Liver (tissue), 9 donors: ENCODE data around the gene ARHGAP32. TPM values are rescaled to one million over a fixed set of nuclear protein-coding genes. Genes with fewer than 3 reads are reported as not detected.

Source experiments
- DNase-seq: peaks from one replicate; pipeline ENCODE4 v3.0.0-alpha.2; 2017; ENCODE audit warnings: low spot score
- H3K27ac ChIP-seq, 2 donors: one replicate each; pipeline ENCODE4 v1.7.0; 2013; ENCODE audit warnings: inconsistent platforms in 2 of 2, low read length in 2 of 2, control low read depth in 1 of 2, low read depth in 1 of 2, mild to moderate bottlenecking in 1 of 2
- H3K27me3 ChIP-seq, 4 donors: one replicate each; pipeline versions ENCODE4 v1.6.1 to v1.7.0; 2013; ENCODE audit warnings: low read length in 3 of 4, inconsistent platforms in 1 of 4, mild to moderate bottlenecking in 1 of 4, moderate library complexity in 1 of 4; ENCODE audit not compliant: control insufficient read depth in 4 of 4, insufficient read depth in 4 of 4
- H3K36me3 ChIP-seq, 4 donors: one replicate each; pipeline versions ENCODE4 v1.6.1 to v1.7.0; 2013; ENCODE audit warnings: low read length in 3 of 4, mild to moderate bottlenecking in 3 of 4, low read depth in 1 of 4, moderate library complexity in 1 of 4; ENCODE audit not compliant: control insufficient read depth in 4 of 4, insufficient read depth in 3 of 4
- H3K4me1 ChIP-seq, 4 donors: one replicate each; pipeline versions ENCODE4 v1.6.1 to v1.7.0; 2013; ENCODE audit warnings: low read length in 3 of 4, mild to moderate bottlenecking in 3 of 4, moderate library complexity in 1 of 4; ENCODE audit not compliant: control insufficient read depth in 4 of 4, insufficient read depth in 4 of 4
- H3K4me3 ChIP-seq, 3 donors: one replicate each; pipeline versions ENCODE4 v1.6.1 to v1.7.0; 2013; ENCODE audit warnings: low read length in 3 of 3, control low read depth in 1 of 3, low read depth in 1 of 3, mild to moderate bottlenecking in 1 of 3
- H3K9ac ChIP-seq, 2 donors: one replicate each; pipeline ENCODE4 v1.7.0; 2013; ENCODE audit warnings: low read length in 2 of 2, mild to moderate bottlenecking in 2 of 2, moderate library complexity in 2 of 2, control low read depth in 1 of 2, low read depth in 1 of 2
- H3K9me3 ChIP-seq, 4 donors: one replicate each; pipeline versions ENCODE4 v1.6.1 to v1.7.0; 2013; ENCODE audit warnings: low read length in 3 of 4; ENCODE audit not compliant: control insufficient read depth in 4 of 4
- ATF3 ChIP-seq: IDR thresholded peaks from 2 replicates; pipeline ENCODE4 v1.6.1; 2016; ENCODE audit warnings: antibody characterized with exemption
- CTCF ChIP-seq: fragments of 150-350 bp; IDR thresholded peaks from 2 replicates; pipeline ENCODE4 v1.5.1; 2017; ENCODE audit warnings: improper control_type of control experiment, low read depth, low read length; ENCODE audit not compliant: missing input control
- EGR1 ChIP-seq, 2 donors: IDR thresholded peaks; 2 replicates each; pipeline ENCODE4 v1.6.1; 2016 to 2018; ENCODE audit warnings: antibody characterized with exemption in 2 of 2, low read depth in 2 of 2
- FOXA1 ChIP-seq: IDR thresholded peaks from 2 replicates; pipeline ENCODE4 v1.6.1; 2016; ENCODE audit warnings: antibody characterized with exemption
- FOXA2 ChIP-seq: IDR thresholded peaks from 2 replicates; pipeline ENCODE4 v1.6.1; 2016; ENCODE audit warnings: antibody characterized with exemption
- GABPA ChIP-seq, 2 donors: IDR thresholded peaks in 1 of 2; conservative IDR thresholded peaks in 1 of 2; 2 replicates each; pipeline ENCODE4 v1.6.1; 2016; ENCODE audit warnings: antibody characterized with exemption in 2 of 2, mild to moderate bottlenecking in 1 of 2, moderate library complexity in 1 of 2
- HNF4G ChIP-seq: IDR thresholded peaks from 2 replicates; pipeline ENCODE4 v1.6.1; 2016; ENCODE audit warnings: antibody characterized with exemption
- MAX ChIP-seq: IDR thresholded peaks from 2 replicates; pipeline ENCODE4 v1.6.1; 2016; ENCODE audit warnings: antibody characterized with exemption
- NR2F2 ChIP-seq: IDR thresholded peaks from 2 replicates; pipeline ENCODE4 v1.6.1; 2016; ENCODE audit warnings: antibody characterized with exemption
- RAD21 ChIP-seq, 2 donors: IDR thresholded peaks; 2 replicates each; pipeline ENCODE4 v1.6.1; 2016; ENCODE audit warnings: antibody characterized with exemption in 2 of 2, mild to moderate bottlenecking in 2 of 2
- REST ChIP-seq: IDR thresholded peaks from 2 replicates; pipeline ENCODE4 v1.6.1; 2016; ENCODE audit warnings: antibody characterized with exemption, mild to moderate bottlenecking
- RXRA ChIP-seq, 2 donors: IDR thresholded peaks; 2 replicates each; pipeline ENCODE4 v1.6.1; 2017 to 2018; ENCODE audit warnings: antibody characterized with exemption in 2 of 2, mild to moderate bottlenecking in 1 of 2
- SP1 ChIP-seq: IDR thresholded peaks from 2 replicates; pipeline ENCODE4 v1.6.1; 2018; ENCODE audit warnings: antibody characterized with exemption, mild to moderate bottlenecking
- TAF1 ChIP-seq: conservative IDR thresholded peaks from 2 replicates; pipeline ENCODE4 v1.6.1; 2016; ENCODE audit warnings: antibody characterized with exemption, mild to moderate bottlenecking
- YY1 ChIP-seq: IDR thresholded peaks from 2 replicates; pipeline ENCODE4 v1.6.1; 2016; ENCODE audit warnings: antibody characterized with exemption, mild to moderate bottlenecking
- ZBTB33 ChIP-seq: IDR thresholded peaks from 2 replicates; pipeline ENCODE4 v1.6.1; 2016; ENCODE audit warnings: antibody characterized with exemption
- whole genome bisulfite sequencing: extraction: QIAGEN DNeasy Blood & Tissue Kit; methylation state at CpG from one replicate; pipeline ENCODE4 v1.1.7; 2013; 5-methylcytosine and 5-hydroxymethylcytosine counted together
- polyA plus RNA-seq, 2 donors: library from polyadenylated mRNA; stranded (reverse) in 1 of 2; unstranded in 1 of 2; fragments of 200-250 nt in 1 of 2; fragments of >200 nt in 1 of 2; fragmentation: Nextera tagmentation in 1 of 2; extraction: Ambion mirVana in 1 of 2; gene quantifications; one replicate each; pipeline versions ENCODE4 v1.2.1 to v1.2.3, GENCODE V29; 2013 to 2015
- total RNA-seq, 2 donors: library from RNA; depleted of rRNA; stranded (reverse); fragments of >200 nt; gene quantifications; one replicate each; pipeline ENCODE4 v1.2.3, GENCODE V29; 2014
- donor health status: healthy.
- donor health status: healthy.
- donor health status: healthy.
- donor health status: healthy.
- donor health status: healthy.

Gene ARHGAP32
- total and polyA plus RNA-seq, 4 donors, result 1.8 to 13.1 (median 2.6) TPM

GRCh38 chr11:128931668-128932067, 260.5 kb downstream of the ARHGAP32 start:
- Histone ChIP-seq H3K36me3 (no peaks in the 10 kb centered on the region), H3K9ac (no peak overlapping the region), H3K4me3 (no peak overlapping the region), H3K4me1 (no peaks in the 10 kb centered on the region), H3K27ac (no peak overlapping the region), H3K27me3 (peaks cover 0 to 2% (median 0%) of the 10 kb centered on the region in 4 donors), H3K9me3 (no peaks in the 10 kb centered on the region)
- DNase-seq, result no peak
- no peak for TF ChIP-seq TAF1
- TF ChIP-seq EGR1 (IDR thresholded peaks at IDR 0.05; ENCODE audit: low read depth in 2 of 2), result no peak
- TF ChIP-seq REST, result no peak
- no peak for TF ChIP-seq CTCF
- TF ChIP-seq RXRA (IDR thresholded peaks at IDR 0.05), result no peak
- no peak for TF ChIP-seq NR2F2
- TF ChIP-seq MAX, result no peak
- no peak for TF ChIP-seq FOXA1
- TF ChIP-seq GABPA (IDR thresholded peaks at IDR 0.05 in 1 of 2, conservative IDR thresholded peaks at IDR 0.05 in 1 of 2), result no peak
- TF ChIP-seq SP1, result no peak
- TF ChIP-seq HNF4G, result no peak
- no peak for TF ChIP-seq RAD21 (IDR thresholded peaks at IDR 0.05)
- TF ChIP-seq ZBTB33, result no peak
- no peak for TF ChIP-seq FOXA2
- whole genome bisulfite sequencing, result 86% methylated on average over 6 of the region's 6 CpGs

- Histone ChIP-seq H3K9ac (no peak overlapping the region), H3K4me1 (no peaks in the 10 kb centered on the region), H3K27me3 (peaks cover 0 to 2% (median under 1%) of the 10 kb centered on the region in 4 donors), H3K36me3 (no peaks in the 10 kb centered on the region), H3K9me3 (no peaks in the 10 kb centered on the region), H3K4me3 (no peak overlapping the region), H3K27ac (no peak overlapping the region)
- no peak for DNase-seq
- 84% methylated on average over 3 of the region's 3 CpGs for WGBS
- no peak for TF ChIP-seq TAF1
- no peak for TF ChIP-seq MAX
- no peak for TF ChIP-seq FOXA1
- no peak for TF ChIP-seq RAD21 (IDR thresholded peaks at IDR 0.05)
- no peak for TF ChIP-seq CTCF
- no peak for TF ChIP-seq HNF4G
- TF ChIP-seq NR2F2, result no peak
- no peak for TF ChIP-seq RXRA (IDR thresholded peaks at IDR 0.05)
- no peak for TF ChIP-seq FOXA2
- no peak for TF ChIP-seq SP1
- TF ChIP-seq GABPA (IDR thresholded peaks at IDR 0.05 in 1 of 2, conservative IDR thresholded peaks at IDR 0.05 in 1 of 2), result no peak
- TF ChIP-seq ATF3, result no peak
- TF ChIP-seq REST, result no peak
- TF ChIP-seq YY1, result no peak
These were observed 261.1 kb downstream of the ARHGAP32 start for GRCh38 chr11:128931066-128931465.
